ENCODE measurements around the gene SH3PXD2B.

Gene SH3PXD2B

GRCh38 chr5:172420235-172420939 lies 33.9 kb downstream of the SH3PXD2B start:
- H3K4me1 Mint-ChIP-seq = peaks cover 66% of the 10 kb centered on the region
- no peaks in the 10 kb centered on the region for H3K9me3 Mint-ChIP-seq
- H3K4me3 Mint-ChIP-seq = no peak overlapping the region
- TF ChIP-seq CTCF (IDR thresholded peaks at IDR 0.05; ENCODE audit: unreplicated experiment in 3 of 3) = no peak
- H3K27me3 Mint-ChIP-seq (ENCODE audit: low read depth) = peaks cover 11% of the 10 kb centered on the region
- H3K36me3 Mint-ChIP-seq (ENCODE audit: low read depth) = peaks cover 44% of the 10 kb centered on the region
- H3K27ac Mint-ChIP-seq = peak overlapping the region; percentile 43 to 98 (median 60)

- Mint-ChIP-seq H3K4me3 (peak overlapping the region in 1 of 3 experiments; percentile 29), H3K4me1 (peaks cover 60% of the 10 kb centered on the region), H3K36me3 (ENCODE audit: low read depth) (peaks cover 43% of the 10 kb centered on the region), H3K27me3 (ENCODE audit: low read depth) (peaks cover 5% of the 10 kb centered on the region), H3K9me3 (no peaks in the 10 kb centered on the region), H3K27ac (peak overlapping the region; percentile 83 to 98 (median 84))
- no peak for TF ChIP-seq CTCF (IDR thresholded peaks at IDR 0.05; ENCODE audit: unreplicated experiment in 3 of 3)
These were observed 35.2 kb downstream of the SH3PXD2B start for GRCh38 chr5:172418862-172419814.

GRCh38 chr5:172417983-172418630 lies 36.2 kb downstream of the SH3PXD2B start:
- H3K27ac Mint-ChIP-seq = peak overlapping the region; percentile 83 to 98 (median 84)
- H3K36me3 Mint-ChIP-seq (ENCODE audit: low read depth) = peaks cover 41% of the 10 kb centered on the region
- peaks cover 5% of the 10 kb centered on the region for H3K27me3 Mint-ChIP-seq (ENCODE audit: low read depth)
- TF ChIP-seq CTCF (IDR thresholded peaks at IDR 0.05; ENCODE audit: unreplicated experiment in 3 of 3) = no peak
- H3K4me3 Mint-ChIP-seq = peak overlapping the region in 2 of 3 experiments; percentile 19 to 29
- peaks cover 65% of the 10 kb centered on the region for H3K4me1 Mint-ChIP-seq
- no peaks in the 10 kb centered on the region for H3K9me3 Mint-ChIP-seq

GRCh38 chr5:172417130-172417841 lies 37.0 kb downstream of the SH3PXD2B start:
- Mint-ChIP-seq H3K27ac (peak overlapping the region; percentile 83 to 98 (median 84)), H3K36me3 (ENCODE audit: low read depth) (peaks cover 38% of the 10 kb centered on the region), H3K4me1 (peaks cover 67% of the 10 kb centered on the region), H3K4me3 (no peak overlapping the region), H3K27me3 (ENCODE audit: low read depth) (peaks cover 5% of the 10 kb centered on the region), H3K9me3 (no peaks in the 10 kb centered on the region)
- no peak for TF ChIP-seq CTCF (IDR thresholded peaks at IDR 0.05; ENCODE audit: unreplicated experiment in 3 of 3)

Measured in nephron (organoid).